DOHH2 (cell line): Measurements from ENCODE around the gene STXBP5L.

Experiments used
- EZH2phosphoT487 ChIP-seq: fragments of 200-600 bp; sonication (generic); IDR thresholded peaks from 2 replicates; pipeline ENCODE4 v1.6.1; 2017; ENCODE audit warnings: borderline replicate concordance, mild to moderate bottlenecking, antibody characterized with exemption, low read length, moderate library complexity, mixed read lengths
- TF ChIP-seq, protein P1 (sequence below): fragments of 200-600 bp; sonication (generic); IDR thresholded peaks from one replicate; pipeline ENCODE4 v1.5.1; 2014; ENCODE audit warnings: antibody characterized with exemption, mild to moderate bottlenecking, low read depth, low read length; ENCODE audit not compliant: poor library complexity, severe bottlenecking

DNA sequence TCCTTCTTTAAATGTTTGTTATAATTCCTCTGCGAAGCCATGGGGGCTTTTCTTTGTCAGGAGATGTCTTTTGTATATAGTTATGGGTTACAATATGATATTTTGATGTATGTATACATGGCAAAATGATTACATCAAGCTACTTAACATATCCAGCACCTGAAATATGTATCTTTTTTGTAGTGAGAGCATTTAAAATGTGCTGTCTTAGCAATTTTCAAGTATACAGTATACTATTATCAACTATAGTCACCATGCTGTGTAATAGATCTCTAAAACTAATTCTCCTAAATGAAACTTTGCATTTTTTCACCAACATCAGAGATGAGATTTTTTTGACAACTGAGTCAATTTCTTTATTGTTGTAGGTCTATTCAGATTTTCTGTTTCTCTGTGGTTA, 77.2 kb downstream of the STXBP5L start:
- TF ChIP-seq, protein P1, sequence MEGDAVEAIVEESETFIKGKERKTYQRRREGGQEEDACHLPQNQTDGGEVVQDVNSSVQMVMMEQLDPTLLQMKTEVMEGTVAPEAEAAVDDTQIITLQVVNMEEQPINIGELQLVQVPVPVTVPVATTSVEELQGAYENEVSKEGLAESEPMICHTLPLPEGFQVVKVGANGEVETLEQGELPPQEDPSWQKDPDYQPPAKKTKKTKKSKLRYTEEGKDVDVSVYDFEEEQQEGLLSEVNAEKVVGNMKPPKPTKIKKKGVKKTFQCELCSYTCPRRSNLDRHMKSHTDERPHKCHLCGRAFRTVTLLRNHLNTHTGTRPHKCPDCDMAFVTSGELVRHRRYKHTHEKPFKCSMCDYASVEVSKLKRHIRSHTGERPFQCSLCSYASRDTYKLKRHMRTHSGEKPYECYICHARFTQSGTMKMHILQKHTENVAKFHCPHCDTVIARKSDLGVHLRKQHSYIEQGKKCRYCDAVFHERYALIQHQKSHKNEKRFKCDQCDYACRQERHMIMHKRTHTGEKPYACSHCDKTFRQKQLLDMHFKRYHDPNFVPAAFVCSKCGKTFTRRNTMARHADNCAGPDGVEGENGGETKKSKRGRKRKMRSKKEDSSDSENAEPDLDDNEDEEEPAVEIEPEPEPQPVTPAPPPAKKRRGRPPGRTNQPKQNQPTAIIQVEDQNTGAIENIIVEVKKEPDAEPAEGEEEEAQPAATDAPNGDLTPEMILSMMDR = no peak
- no peak for TF ChIP-seq EZH2phosphoT487
